Stimulated activated CD4-positive, alpha-beta T cell treated with anti-CD3 and anti-CD28 coated beads, Interleukin-4, amount 100 ng/mL, for 4 hours (primary cell): Measurements from ENCODE around the gene MUC4.
"Not testable (repeated sequence)": the region's sequence is repeated elsewhere in the genome, so short reads cannot be mapped to it uniquely, and the experiment has no call there.

Source experiments
- DNase-seq, 2 experiments: peaks; one replicate each; pipeline ENCODE4 v3.0.0-alpha.2; 2020

The MUC4 gene

GRCh38 chr3:195834675-195835583 lies 23.2 kb upstream of the MUC4 start:
- no peak for DNase-seq

DNA sequence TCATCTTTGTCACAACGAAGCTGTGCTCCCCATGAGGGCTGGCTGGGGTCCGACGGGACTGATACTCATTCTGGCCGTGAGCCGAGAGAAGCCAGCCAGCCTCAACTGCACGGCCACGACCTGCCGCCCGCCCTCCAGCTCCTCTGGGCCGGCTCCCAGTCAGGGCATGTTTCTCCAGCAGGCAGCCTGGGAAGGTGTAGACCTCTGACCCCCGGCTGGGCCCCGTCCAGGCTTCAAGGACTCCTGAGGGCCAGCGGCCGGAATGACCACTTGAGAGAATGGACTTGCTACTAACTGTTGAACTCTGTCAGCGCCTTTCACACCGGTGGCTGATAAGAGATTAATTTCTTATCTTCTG lies 18.1 kb upstream of the MUC4 start:
- no peak for DNase-seq

DNA sequence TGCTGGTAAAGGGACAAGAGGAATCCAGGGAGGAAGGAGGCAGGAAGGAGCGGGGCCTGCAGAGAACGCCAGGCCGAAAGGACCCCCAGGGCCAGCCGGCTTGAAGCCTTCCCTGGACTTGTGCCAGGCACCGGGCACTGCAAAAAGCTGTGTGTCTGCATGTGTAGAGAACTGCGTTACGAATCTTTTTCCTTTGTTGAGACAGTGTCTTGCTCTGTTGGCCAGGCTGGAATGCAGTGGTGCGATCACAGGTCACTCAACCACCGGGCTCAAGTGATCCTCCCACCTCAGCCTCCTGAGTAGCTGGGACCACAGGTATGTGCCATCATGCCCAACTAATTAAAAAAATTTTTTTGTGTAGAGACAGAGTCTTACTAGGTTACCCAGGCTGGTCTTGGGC lies 17.0 kb upstream of the MUC4 start:
- DNase-seq: no peak

GRCh38 chr3:195825857-195826804 lies 14.4 kb upstream of the MUC4 start:
- DNase-seq: no peak

GRCh38 chr3:195825191-195825588 lies 13.5 kb upstream of the MUC4 start:
- no peak for DNase-seq

GRCh38 chr3:195824425-195825190 lies 12.9 kb upstream of the MUC4 start:
- not testable (repeated sequence) for DNase-seq

DNA sequence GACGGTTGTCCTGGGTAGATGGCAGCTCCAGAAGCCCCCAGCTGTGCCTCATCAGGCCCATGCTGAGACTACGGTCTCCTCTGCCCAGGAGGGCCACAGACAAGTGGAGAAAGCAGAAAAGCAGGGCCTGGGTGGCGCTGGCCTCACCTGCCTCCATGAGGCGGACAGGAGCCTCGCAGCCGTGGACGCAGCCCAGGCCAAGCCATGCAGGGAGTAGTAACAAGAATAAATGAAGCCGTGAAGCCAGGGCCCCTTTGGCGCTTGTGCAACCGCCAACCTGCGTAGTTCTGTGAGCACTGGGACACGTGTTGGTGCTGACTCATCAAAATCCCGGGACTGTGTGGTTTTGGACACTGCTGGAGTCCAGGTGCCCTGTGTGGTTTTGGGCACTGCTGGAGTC lies 12.3 kb upstream of the MUC4 start:
- DNase-seq: no peak

DNA sequence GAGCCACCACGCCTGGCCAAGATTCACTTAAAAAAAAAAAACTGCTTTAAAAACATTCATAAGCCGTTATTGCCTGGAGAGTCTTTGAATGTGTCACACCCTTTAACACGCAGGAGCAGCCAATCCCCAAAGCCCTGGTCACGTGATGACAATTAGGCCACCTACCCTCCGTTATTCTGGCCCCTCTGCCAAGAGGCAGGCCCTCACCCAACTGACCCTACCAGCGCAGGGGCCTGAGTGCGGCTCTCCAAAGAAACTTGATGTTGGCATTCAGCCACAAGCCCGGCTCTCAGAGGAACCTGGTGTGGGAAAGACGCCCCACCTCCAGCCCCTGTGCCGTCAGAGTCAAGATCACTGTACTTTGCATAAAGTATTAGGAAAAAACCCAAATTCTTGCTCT lies 11.6 kb upstream of the MUC4 start:
- no peak for DNase-seq

- DNase-seq: no peak
These were observed 10.5 kb upstream of the MUC4 start for GRCh38 chr3:195822131-195822696.

DNA sequence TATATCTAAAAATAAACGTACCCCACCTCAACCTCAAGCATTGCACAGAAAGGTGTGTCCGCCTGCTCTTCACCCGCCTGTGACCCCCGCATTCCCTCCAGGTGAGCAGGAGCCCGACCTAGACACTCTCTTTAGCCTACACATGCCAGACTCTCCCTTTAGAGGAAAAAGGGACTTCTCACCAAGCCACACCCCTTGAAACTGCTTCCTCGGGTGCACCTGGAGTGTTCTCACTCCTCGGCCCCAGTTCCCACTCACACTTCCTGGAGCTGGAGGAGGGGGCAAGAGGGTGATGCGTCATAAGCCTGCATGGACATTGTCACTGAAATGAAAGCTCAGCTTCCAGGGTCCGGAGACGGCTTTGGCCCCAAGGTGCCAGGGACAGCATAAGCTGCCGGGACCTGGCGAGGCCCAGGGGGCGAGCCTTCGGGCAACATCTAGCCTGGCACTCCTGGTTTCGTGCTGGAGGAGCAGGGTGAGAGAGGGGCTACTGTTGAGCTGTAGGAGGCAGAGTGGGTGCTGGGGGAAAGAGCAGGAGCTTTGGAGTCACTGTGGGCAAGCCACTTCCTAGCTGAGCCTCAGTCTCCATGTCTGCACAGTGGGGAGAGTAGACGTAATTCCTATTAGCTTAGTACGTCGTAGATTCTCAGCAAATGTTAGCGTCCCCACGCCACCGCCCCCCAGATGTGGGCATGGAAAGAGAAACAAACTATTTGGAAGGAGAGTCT lies 9.8 kb upstream of the MUC4 start:
- no peak for DNase-seq

DNA sequence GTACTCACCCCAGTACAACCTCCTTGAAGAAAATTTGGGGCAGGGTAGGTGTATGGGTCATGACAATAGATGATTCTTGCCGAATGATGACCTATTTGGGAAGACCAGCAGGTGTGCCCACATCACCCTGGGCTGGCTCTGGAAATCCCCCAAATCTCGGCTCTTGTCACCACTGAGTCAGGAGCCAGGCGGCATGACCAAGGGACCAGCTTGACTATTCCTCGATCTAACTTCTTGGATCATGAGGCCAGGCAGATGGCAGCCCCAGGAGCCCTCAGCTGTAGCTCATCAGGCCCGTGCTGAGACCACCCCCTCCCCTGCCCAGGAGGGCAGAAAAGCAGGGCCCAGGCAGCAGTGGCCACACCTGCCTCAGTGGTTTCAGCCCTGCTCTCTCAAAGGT lies 9.2 kb upstream of the MUC4 start:
- no peak for DNase-seq

- no peak for DNase-seq
These were observed 8.5 kb upstream of the MUC4 start for GRCh38 chr3:195820186-195820585.

DNA sequence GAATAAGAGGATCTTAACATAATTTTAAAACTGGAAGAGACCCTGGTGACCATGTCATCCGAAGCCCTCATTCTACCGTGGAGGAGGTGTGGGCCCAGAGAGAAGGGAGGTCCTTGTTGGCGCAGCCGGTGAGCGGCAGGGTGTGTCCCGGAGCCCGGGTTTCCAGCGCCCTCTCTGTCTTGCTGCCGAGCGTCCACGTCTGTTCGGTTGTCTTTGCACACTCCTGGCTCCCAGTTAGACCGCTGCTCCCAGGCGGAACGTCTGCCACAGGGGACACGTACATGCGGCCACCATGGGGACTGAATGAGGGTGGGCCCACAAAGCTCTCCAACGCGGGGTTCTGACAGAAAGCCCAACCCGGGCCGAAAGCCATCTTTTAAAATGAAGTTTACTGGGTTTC lies 6.6 kb upstream of the MUC4 start:
- no peak for DNase-seq

GRCh38 chr3:195817578-195818135 lies 5.9 kb upstream of the MUC4 start:
- no peak for DNase-seq

- not testable (repeated sequence) for DNase-seq
These were observed 4.7 kb upstream of the MUC4 start for GRCh38 chr3:195816276-195816913.

DNA sequence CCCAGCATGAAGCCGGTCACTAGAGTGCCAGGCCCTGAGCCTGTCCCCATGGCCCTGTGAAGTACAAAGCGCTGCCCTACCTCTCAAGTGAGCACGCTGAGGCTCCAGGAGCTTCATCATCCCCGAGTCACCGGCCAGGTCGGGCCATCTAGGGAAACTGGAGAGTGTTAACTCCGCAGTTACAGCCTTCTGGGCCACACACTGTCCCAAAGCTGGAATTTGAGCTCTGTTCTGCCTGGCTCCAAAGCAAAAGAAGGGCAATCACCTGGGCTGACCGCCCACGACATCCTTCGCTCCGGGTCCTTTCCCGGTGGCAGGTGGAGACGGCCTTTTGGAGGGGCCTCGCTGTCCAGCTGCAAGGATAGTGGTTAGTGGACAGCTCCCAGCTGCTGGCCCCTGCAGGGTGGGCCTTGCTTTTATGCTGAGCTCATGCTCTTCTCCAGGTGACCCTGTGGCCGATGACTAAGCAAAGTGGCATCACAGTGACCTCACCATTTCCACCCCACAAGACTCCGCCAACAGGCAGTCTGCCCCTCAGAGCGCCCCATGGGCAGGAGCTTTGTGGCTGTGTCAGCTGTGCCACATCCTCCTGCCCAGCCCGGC lies 3.5 kb upstream of the MUC4 start:
- DNase-seq: no peak

GRCh38 chr3:195813916-195814640 lies 2.3 kb upstream of the MUC4 start:
- no peak for DNase-seq

GRCh38 chr3:195812366-195812765 lies 637 bp upstream of the MUC4 start:
- no peak for DNase-seq

DNA sequence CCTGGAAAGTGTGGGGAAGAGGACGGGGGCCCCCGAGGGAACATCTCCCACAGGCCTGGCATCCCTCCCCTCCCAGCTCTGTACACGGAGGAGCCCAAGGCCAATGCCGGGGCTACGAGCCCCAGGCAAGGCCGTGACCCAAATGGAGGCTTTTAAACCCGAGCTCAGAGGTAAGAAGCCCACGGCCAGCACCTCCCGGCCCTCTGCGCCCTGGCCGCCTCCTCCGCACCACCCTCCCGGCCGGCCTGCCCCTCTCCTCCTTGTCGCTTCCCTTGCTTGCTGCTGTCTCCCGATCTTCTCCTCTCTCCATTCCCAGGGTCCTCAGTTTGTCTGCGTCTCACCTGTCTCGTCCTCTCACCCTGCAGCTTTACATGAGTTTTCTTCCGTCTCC lies 1.3 kb downstream of the MUC4 start:
- no peak for DNase-seq
